SU-DHL-6 (cell line): ENCODE results near the gene RB1.

ENCODE experiments used
- H2AFZ ChIP-seq: fragments of 200-600 bp; sonication (generic); 2 replicates; pipeline ENCODE4 v1.6.1; 2014; ENCODE audit warnings: low read depth, mild to moderate bottlenecking, moderate library complexity, mixed read lengths, antibody characterized with exemption, low read length; ENCODE audit not compliant: severe bottlenecking
- H3F3A ChIP-seq: fragments of 200-600 bp; shearing (Covaris generic); 2 replicates; pipeline ENCODE4 v1.6.0; 2016; ENCODE audit warnings: antibody characterized with exemption, mild to moderate bottlenecking; ENCODE audit not compliant: insufficient read depth
- H3K27ac ChIP-seq: fragments of 200-600 bp; sonication (generic); 2 replicates; pipeline ENCODE4 v1.5.1; 2016; ENCODE audit warnings: low read depth, mild to moderate bottlenecking, low read length, moderate library complexity, mixed read lengths
- H3K27me3 ChIP-seq: fragments of 200-600 bp; sonication (generic), shearing (Covaris generic); 2 replicates; pipeline ENCODE4 v1.6.0; 2014; ENCODE audit warnings: mild to moderate bottlenecking, low read length
- H3K36me3 ChIP-seq: fragments of 200-600 bp; sonication (generic); 2 replicates; pipeline ENCODE4 v1.6.1; 2014; ENCODE audit warnings: mild to moderate bottlenecking, low read length, mixed read lengths
- H3K4me2 ChIP-seq: fragments of 300-600, 200-600 bp; shearing (Covaris generic), sonication (generic); 2 replicates; pipeline ENCODE4 v1.6.0; 2014; ENCODE audit warnings: low read length, low read depth, mild to moderate bottlenecking; ENCODE audit not compliant: poor library complexity, severe bottlenecking
- H3K4me3 ChIP-seq: fragments of 200-600 bp; sonication (generic); 2 replicates; pipeline ENCODE4 v1.5.1; 2014; ENCODE audit warnings: antibody characterized with exemption, low read length, mild to moderate bottlenecking, mixed read lengths; ENCODE audit not compliant: insufficient read depth, poor library complexity, severe bottlenecking
- H3K79me2 ChIP-seq: fragments of 200-600 bp; sonication (generic); 2 replicates; pipeline ENCODE4 v1.6.1; 2014; ENCODE audit warnings: mild to moderate bottlenecking, low read length, moderate library complexity; ENCODE audit not compliant: insufficient read depth
- H3K9ac ChIP-seq: fragments of 200-600 bp; sonication (generic); 2 replicates; pipeline ENCODE4 v1.7.0; 2014; ENCODE audit warnings: mild to moderate bottlenecking, low read length
- H3K9me2 ChIP-seq: fragments of 200-600 bp; sonication (generic); replicated peaks from 2 replicates; pipeline ENCODE4 v1.6.1; 2014; ENCODE audit warnings: low read length; ENCODE audit not compliant: insufficient read depth
- H3K9me3 ChIP-seq: fragments of 200-600 bp; sonication (generic); 2 replicates; pipeline ENCODE4 v1.6.1; 2014; ENCODE audit warnings: low read length, mixed read lengths; ENCODE audit not compliant: insufficient read depth
- H4K20me1 ChIP-seq: fragments of 200-600 bp; sonication (generic); 2 replicates; pipeline ENCODE4 v1.6.1; 2014; ENCODE audit warnings: low read depth, mild to moderate bottlenecking, antibody characterized with exemption, low read length, moderate library complexity, mixed read lengths
- CTCF ChIP-seq: fragments of 200-600 bp; sonication (generic); IDR thresholded peaks from one replicate; pipeline ENCODE4 v1.5.1; 2017; ENCODE audit warnings: antibody characterized with exemption, mild to moderate bottlenecking, low read length, moderate library complexity; ENCODE audit not compliant: insufficient read depth, poor library complexity, severe bottlenecking
- EZH2phosphoT487 ChIP-seq: fragments of 200-600 bp; sonication (generic), shearing (Covaris generic); conservative IDR thresholded peaks from 2 replicates; pipeline ENCODE4 v1.6.1; 2018; ENCODE audit warnings: mild to moderate bottlenecking, antibody characterized with exemption, low read length, moderate library complexity, mixed read lengths

Gene RB1

GRCh38 chr13:48273346-48273745 lies 30.2 kb upstream of the RB1 start:
- no peak overlapping the region for H3K9ac ChIP-seq
- H3K27me3 ChIP-seq = no peaks in the 10 kb centered on the region
- H4K20me1 ChIP-seq = no peaks in the 10 kb centered on the region
- TF ChIP-seq CTCF = no peak
- no peak for TF ChIP-seq EZH2phosphoT487
- H3K79me2 ChIP-seq = no peaks in the 10 kb centered on the region
- no peaks in the 10 kb centered on the region for H3F3A ChIP-seq
- no peaks in the 10 kb centered on the region for H3K36me3 ChIP-seq
- no peaks in the 10 kb centered on the region for H3K9me2 ChIP-seq
- H2AFZ ChIP-seq = no peak overlapping the region
- no peak overlapping the region for H3K4me3 ChIP-seq
- H3K27ac ChIP-seq = no peak overlapping the region
- no peaks in the 10 kb centered on the region for H3K9me3 ChIP-seq
- H3K4me2 ChIP-seq = no peak overlapping the region

GRCh38 chr13:48275507-48275906 lies 28.0 kb upstream of the RB1 start:
- TF ChIP-seq CTCF (no peak), EZH2phosphoT487 (no peak)
- Histone ChIP-seq H4K20me1 (no peaks in the 10 kb centered on the region), H3K9ac (no peak overlapping the region), H3F3A (no peaks in the 10 kb centered on the region), H3K9me3 (no peaks in the 10 kb centered on the region), H3K27ac (no peak overlapping the region), H3K36me3 (no peaks in the 10 kb centered on the region), H3K4me3 (no peak overlapping the region), H3K4me2 (no peak overlapping the region), H2AFZ (no peak overlapping the region), H3K79me2 (no peaks in the 10 kb centered on the region), H3K27me3 (no peaks in the 10 kb centered on the region), H3K9me2 (no peaks in the 10 kb centered on the region)

GRCh38 chr13:48278806-48279205 lies 24.7 kb upstream of the RB1 start:
- Histone ChIP-seq H4K20me1 (no peaks in the 10 kb centered on the region), H3K9me2 (no peaks in the 10 kb centered on the region), H3K79me2 (no peaks in the 10 kb centered on the region), H3K27ac (no peak overlapping the region), H3K36me3 (no peaks in the 10 kb centered on the region), H3K9me3 (no peaks in the 10 kb centered on the region), H3K4me2 (no peak overlapping the region), H3K4me3 (no peak overlapping the region), H3F3A (no peaks in the 10 kb centered on the region), H3K9ac (no peak overlapping the region), H3K27me3 (no peaks in the 10 kb centered on the region), H2AFZ (no peak overlapping the region)
- no peak for TF ChIP-seq CTCF
- no peak for TF ChIP-seq EZH2phosphoT487

GRCh38 chr13:48281556-48281955 lies 22.0 kb upstream of the RB1 start:
- Histone ChIP-seq H3F3A (no peaks in the 10 kb centered on the region), H3K27me3 (no peaks in the 10 kb centered on the region), H3K79me2 (no peaks in the 10 kb centered on the region), H3K4me3 (no peak overlapping the region), H4K20me1 (no peaks in the 10 kb centered on the region), H2AFZ (no peak overlapping the region), H3K4me2 (no peak overlapping the region), H3K9me3 (no peaks in the 10 kb centered on the region), H3K27ac (no peak overlapping the region), H3K36me3 (no peaks in the 10 kb centered on the region), H3K9ac (no peak overlapping the region), H3K9me2 (no peaks in the 10 kb centered on the region)
- TF ChIP-seq CTCF (no peak), EZH2phosphoT487 (no peak)
